ENCODE data around the gene MYPN. TPM values are rescaled to one million over a fixed set of nuclear protein-coding genes. Genes with fewer than 3 reads are reported as not detected.

The MYPN gene
- polyA plus RNA-seq, 2 of the 4 experiments (the other 2 are of a cell fraction), result 1.5 to 2.1 TPM

DNA sequence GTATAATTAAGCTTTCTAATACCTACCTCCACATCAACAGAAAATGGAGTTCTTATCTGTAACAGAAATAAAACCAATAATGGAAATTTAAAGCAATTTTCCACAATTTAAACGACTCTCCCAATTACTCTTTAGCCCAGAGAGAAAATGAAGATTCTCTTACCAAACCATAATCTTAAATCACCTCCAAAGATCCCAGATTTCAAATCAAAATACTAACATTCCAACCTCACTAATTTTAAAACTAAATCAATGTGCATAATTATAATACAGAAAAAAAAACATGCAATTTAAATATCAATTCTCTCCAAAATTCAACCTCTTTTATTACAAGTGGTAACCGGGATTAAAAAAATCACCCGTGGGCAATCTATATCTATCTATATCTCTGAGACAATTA, 35.7 kb upstream of the MYPN start:
- FAIRE-seq (no peak), DNase-seq (ENCODE audit: low read depth in 1 of 2, low spot score in 1 of 2) (no peak), ATAC-seq (no peak)
- peak overlapping the region; percentile 97 for H3K4me3 ChIP-seq
- H3K27ac ChIP-seq, result peak overlapping the region; percentile 98 to 99
- peak overlapping the region; percentile 89 for H3K4me2 ChIP-seq
- WGBS (ENCODE audit: missing lambda C conversion rate), result 0% methylated on average over 3 of the region's 3 CpGs
- peaks cover 40% of the 10 kb centered on the region for H3K4me1 ChIP-seq
- TF ChIP-seq, protein P1, sequence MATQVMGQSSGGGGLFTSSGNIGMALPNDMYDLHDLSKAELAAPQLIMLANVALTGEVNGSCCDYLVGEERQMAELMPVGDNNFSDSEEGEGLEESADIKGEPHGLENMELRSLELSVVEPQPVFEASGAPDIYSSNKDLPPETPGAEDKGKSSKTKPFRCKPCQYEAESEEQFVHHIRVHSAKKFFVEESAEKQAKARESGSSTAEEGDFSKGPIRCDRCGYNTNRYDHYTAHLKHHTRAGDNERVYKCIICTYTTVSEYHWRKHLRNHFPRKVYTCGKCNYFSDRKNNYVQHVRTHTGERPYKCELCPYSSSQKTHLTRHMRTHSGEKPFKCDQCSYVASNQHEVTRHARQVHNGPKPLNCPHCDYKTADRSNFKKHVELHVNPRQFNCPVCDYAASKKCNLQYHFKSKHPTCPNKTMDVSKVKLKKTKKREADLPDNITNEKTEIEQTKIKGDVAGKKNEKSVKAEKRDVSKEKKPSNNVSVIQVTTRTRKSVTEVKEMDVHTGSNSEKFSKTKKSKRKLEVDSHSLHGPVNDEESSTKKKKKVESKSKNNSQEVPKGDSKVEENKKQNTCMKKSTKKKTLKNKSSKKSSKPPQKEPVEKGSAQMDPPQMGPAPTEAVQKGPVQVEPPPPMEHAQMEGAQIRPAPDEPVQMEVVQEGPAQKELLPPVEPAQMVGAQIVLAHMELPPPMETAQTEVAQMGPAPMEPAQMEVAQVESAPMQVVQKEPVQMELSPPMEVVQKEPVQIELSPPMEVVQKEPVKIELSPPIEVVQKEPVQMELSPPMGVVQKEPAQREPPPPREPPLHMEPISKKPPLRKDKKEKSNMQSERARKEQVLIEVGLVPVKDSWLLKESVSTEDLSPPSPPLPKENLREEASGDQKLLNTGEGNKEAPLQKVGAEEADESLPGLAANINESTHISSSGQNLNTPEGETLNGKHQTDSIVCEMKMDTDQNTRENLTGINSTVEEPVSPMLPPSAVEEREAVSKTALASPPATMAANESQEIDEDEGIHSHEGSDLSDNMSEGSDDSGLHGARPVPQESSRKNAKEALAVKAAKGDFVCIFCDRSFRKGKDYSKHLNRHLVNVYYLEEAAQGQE (IDR thresholded peaks at IDR 0.05), result no peak
- TF ChIP-seq RARB (CRISPR knock-in tag; IDR thresholded peaks at IDR 0.05), result no peak
- no peak for TF ChIP-seq MAFK (IDR thresholded peaks at IDR 0.05; ENCODE audit: partially characterized antibody)
- no peak for TF ChIP-seq NFE2L2 (conservative IDR thresholded peaks at IDR 0.05; ENCODE audit: low read length)
- no peak for TF ChIP-seq ZSCAN20 (CRISPR knock-in tag; IDR thresholded peaks at IDR 0.05)
- TF ChIP-seq EHMT2 (IDR thresholded peaks at IDR 0.05; ENCODE audit: low read depth), result no peak
- no peak for TF ChIP-seq NR3C1 (IDR thresholded peaks at IDR 0.05)
- CTCF ChIA-PET, result interaction anchor here (0.6 to 1.2 kb wide), 2 partner anchors 9 to 33 kb away, joined by 3 read pairs; no protein-coding TSS in a partner anchor
- POLR2A ChIA-PET, result interaction anchor here (0.7 kb wide), 1 partner anchor 259 kb away, joined by 5 read pairs; the partner anchor contains the start of gene PBLD
- no peaks in the 10 kb centered on the region for H3K9me3 ChIP-seq

GRCh38 chr10:68074031-68074774, 35.1 kb upstream of the MYPN start:
- Histone ChIP-seq H3K27ac (peak overlapping the region; percentile 98 to 99), H3K4me2 (peak overlapping the region; percentile 89), H3K9me3 (no peaks in the 10 kb centered on the region), H3K4me3 (peak overlapping the region; percentile 97), H3K4me1 (peaks cover 39% of the 10 kb centered on the region)
- WGBS (ENCODE audit: missing lambda C conversion rate), result 2% methylated on average over 23 of the region's 27 CpGs
- DNase-seq (ENCODE audit: low read depth in 1 of 2, low spot score in 1 of 2) (no peak), FAIRE-seq (no peak), ATAC-seq (peak in 1 of 2 experiments; percentile 12; a peak in 2 of 6 replicates)
- POLR2A ChIA-PET, result no interaction called here
- CTCF ChIA-PET, result interaction anchor here (0.6 to 1.2 kb wide), 3 partner anchors 9 to 82 kb away, joined by 3 read pairs; no protein-coding TSS in a partner anchor
- TF ChIP-seq TFCP2L1 (CRISPR knock-in tag; IDR thresholded peaks at IDR 0.05) (no peak), CHD4 (IDR thresholded peaks at IDR 0.05; ENCODE audit: borderline replicate concordance) (no peak), JUN (IDR thresholded peaks at IDR 0.05) (0 out of 5 replicates have a peak, but pooled peaks of 1 of the 2 experiments have one; percentile 22), BHLHE40 (IDR thresholded peaks at IDR 0.05; ENCODE audit: low read depth, low read length) (no peak), PHF8 (IDR thresholded peaks at IDR 0.05; ENCODE audit: borderline replicate concordance, low read depth) (no peak), ESRRA (IDR thresholded peaks at IDR 0.05; ENCODE audit: borderline replicate concordance, low read length) (no peak), CEBPB (IDR thresholded peaks at IDR 0.05) (0 out of 4 replicates have a peak, but pooled peaks of 1 of the 2 experiments have one; percentile 19), CBX8 (IDR thresholded peaks at IDR 0.05) (no peak), EHF (CRISPR knock-in tag; IDR thresholded peaks at IDR 0.05) (no peak), RFX5 (IDR thresholded peaks at IDR 0.05) (no peak), TP53 (CRISPR knock-in tag; IDR thresholded peaks at IDR 0.05) (no peak), MAFK (IDR thresholded peaks at IDR 0.05; ENCODE audit: partially characterized antibody) (no peak), GATA3 (IDR thresholded peaks at IDR 0.05; ENCODE audit: borderline replicate concordance) (peak; percentile 10; the same call in 1 of the 2 replicates), MAZ (IDR thresholded peaks at IDR 0.05; ENCODE audit: borderline replicate concordance, low read depth, low read length) (no peak), ELK1 (IDR thresholded peaks at IDR 0.05; ENCODE audit: low read depth, low read length) (no peak), FOSL2 (IDR thresholded peaks at IDR 0.05) (no peak), FOSL2 (CRISPR knock-in tag; IDR thresholded peaks at IDR 0.05) (no peak)
- TF ChIP-seq, protein P2, sequence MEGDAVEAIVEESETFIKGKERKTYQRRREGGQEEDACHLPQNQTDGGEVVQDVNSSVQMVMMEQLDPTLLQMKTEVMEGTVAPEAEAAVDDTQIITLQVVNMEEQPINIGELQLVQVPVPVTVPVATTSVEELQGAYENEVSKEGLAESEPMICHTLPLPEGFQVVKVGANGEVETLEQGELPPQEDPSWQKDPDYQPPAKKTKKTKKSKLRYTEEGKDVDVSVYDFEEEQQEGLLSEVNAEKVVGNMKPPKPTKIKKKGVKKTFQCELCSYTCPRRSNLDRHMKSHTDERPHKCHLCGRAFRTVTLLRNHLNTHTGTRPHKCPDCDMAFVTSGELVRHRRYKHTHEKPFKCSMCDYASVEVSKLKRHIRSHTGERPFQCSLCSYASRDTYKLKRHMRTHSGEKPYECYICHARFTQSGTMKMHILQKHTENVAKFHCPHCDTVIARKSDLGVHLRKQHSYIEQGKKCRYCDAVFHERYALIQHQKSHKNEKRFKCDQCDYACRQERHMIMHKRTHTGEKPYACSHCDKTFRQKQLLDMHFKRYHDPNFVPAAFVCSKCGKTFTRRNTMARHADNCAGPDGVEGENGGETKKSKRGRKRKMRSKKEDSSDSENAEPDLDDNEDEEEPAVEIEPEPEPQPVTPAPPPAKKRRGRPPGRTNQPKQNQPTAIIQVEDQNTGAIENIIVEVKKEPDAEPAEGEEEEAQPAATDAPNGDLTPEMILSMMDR (IDR thresholded peaks at IDR 0.05), result no peak
- TF ChIP-seq, protein P3, sequence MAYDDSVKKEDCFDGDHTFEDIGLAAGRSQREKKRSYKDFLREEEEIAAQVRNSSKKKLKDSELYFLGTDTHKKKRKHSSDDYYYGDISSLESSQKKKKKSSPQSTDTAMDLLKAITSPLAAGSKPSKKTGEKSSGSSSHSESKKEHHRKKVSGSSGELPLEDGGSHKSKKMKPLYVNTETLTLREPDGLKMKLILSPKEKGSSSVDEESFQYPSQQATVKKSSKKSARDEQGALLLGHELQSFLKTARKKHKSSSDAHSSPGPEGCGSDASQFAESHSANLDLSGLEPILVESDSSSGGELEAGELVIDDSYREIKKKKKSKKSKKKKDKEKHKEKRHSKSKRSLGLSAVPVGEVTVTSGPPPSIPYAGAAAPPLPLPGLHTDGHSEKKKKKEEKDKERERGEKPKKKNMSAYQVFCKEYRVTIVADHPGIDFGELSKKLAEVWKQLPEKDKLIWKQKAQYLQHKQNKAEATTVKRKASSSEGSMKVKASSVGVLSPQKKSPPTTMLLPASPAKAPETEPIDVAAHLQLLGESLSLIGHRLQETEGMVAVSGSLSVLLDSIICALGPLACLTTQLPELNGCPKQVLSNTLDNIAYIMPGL (CRISPR knock-in tag; IDR thresholded peaks at IDR 0.05; ENCODE audit: borderline replicate concordance), result no peak
- TF ChIP-seq, protein P4, sequence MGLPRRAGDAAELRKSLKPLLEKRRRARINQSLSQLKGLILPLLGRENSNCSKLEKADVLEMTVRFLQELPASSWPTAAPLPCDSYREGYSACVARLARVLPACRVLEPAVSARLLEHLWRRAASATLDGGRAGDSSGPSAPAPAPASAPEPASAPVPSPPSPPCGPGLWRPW (IDR thresholded peaks at IDR 0.05), result no peak
- TF ChIP-seq, protein P5, sequence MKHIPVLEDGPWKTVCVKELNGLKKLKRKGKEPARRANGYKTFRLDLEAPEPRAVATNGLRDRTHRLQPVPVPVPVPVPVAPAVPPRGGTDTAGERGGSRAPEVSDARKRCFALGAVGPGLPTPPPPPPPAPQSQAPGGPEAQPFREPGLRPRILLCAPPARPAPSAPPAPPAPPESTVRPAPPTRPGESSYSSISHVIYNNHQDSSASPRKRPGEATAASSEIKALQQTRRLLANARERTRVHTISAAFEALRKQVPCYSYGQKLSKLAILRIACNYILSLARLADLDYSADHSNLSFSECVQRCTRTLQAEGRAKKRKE (CRISPR knock-in tag; IDR thresholded peaks at IDR 0.05; ENCODE audit: low read depth), result no peak
